Measurements from ENCODE around the gene KRTAP9-6. TPM values are rescaled to one million over a fixed set of nuclear protein-coding genes. Genes with fewer than 3 reads are reported as not detected.
A peak's percentile ranks its signal among the peaks of the same experiment; 100 is the strongest.

Gene KRTAP9-6
- total and polyA plus RNA-seq, 4 donors: not detected

- TF ChIP-seq CTCF (IDR thresholded peaks at IDR 0.05; ENCODE audit: control extremely low read depth, extremely low read depth): no peak
- Histone ChIP-seq H3K27ac (ENCODE audit: low read depth in 1 of 2, low read length in 1 of 2) (no peak overlapping the region), H3K9ac (ENCODE audit: insufficient read depth in 1 of 2, low read length in 2 of 2) (no peak overlapping the region), H3K36me3 (ENCODE audit: control insufficient read depth in 4 of 4, insufficient read depth in 4 of 4, low read length in 4 of 4) (no peaks in the 10 kb centered on the region), H3K4me1 (ENCODE audit: control insufficient read depth in 5 of 5, insufficient read depth in 5 of 5, low read length in 5 of 5) (peaks cover 0 to 3% (median 0%) of the 10 kb centered on the region in 5 donors), H3K9me3 (ENCODE audit: control insufficient read depth in 4 of 4, insufficient read depth in 3 of 4, low read length in 3 of 4) (no peaks in the 10 kb centered on the region), H3K4me3 (no peak overlapping the region), H3K27me3 (ENCODE audit: control insufficient read depth in 3 of 3, insufficient read depth in 3 of 3, low read length in 2 of 3) (peaks cover 0 to 3% (median 3%) of the 10 kb centered on the region in 3 donors)
- DNase-seq: no peak
- 64 to 72% methylated on average over 3 of the region's 3 CpGs for WGBS, 2 donors
- ATAC-seq (ENCODE audit: insufficient read depth, low FRiP score): no peak
Observed at GRCh38 chr17:41287050-41287449, 21.9 kb downstream of the KRTAP9-6 start.

GRCh38 chr17:41294016-41294415 is 28.8 kb downstream of the KRTAP9-6 start:
- no peak overlapping the region for H3K9ac ChIP-seq (ENCODE audit: insufficient read depth in 1 of 2, low read length in 2 of 2)
- H3K4me1 ChIP-seq (ENCODE audit: control insufficient read depth in 5 of 5, insufficient read depth in 5 of 5, low read length in 5 of 5): peaks cover 0 to 2% (median 0%) of the 10 kb centered on the region in 5 donors
- DNase-seq: no peak
- no peak for ATAC-seq (ENCODE audit: insufficient read depth, low FRiP score)
- no peak overlapping the region for H3K27ac ChIP-seq (ENCODE audit: low read depth in 1 of 2, low read length in 1 of 2)
- no peaks in the 10 kb centered on the region for H3K27me3 ChIP-seq (ENCODE audit: control insufficient read depth in 3 of 3, insufficient read depth in 3 of 3, low read length in 2 of 3)
- no peak overlapping the region for H3K4me3 ChIP-seq
- WGBS, 2 donors: 78 to 90% methylated on average over 1 of the region's 1 CpG
- TF ChIP-seq CTCF (IDR thresholded peaks at IDR 0.05; ENCODE audit: control extremely low read depth, extremely low read depth): no peak
- H3K9me3 ChIP-seq (ENCODE audit: control insufficient read depth in 4 of 4, insufficient read depth in 3 of 4, low read length in 3 of 4): no peaks in the 10 kb centered on the region
- H3K36me3 ChIP-seq (ENCODE audit: control insufficient read depth in 4 of 4, insufficient read depth in 4 of 4, low read length in 4 of 4): no peaks in the 10 kb centered on the region

- Histone ChIP-seq H3K4me1 (ENCODE audit: control insufficient read depth in 5 of 5, insufficient read depth in 5 of 5, low read length in 5 of 5) (peaks cover 0 to 2% (median 0%) of the 10 kb centered on the region in 5 donors), H3K9ac (ENCODE audit: insufficient read depth in 1 of 2, low read length in 2 of 2) (no peak overlapping the region), H3K27me3 (ENCODE audit: control insufficient read depth in 3 of 3, insufficient read depth in 3 of 3, low read length in 2 of 3) (no peaks in the 10 kb centered on the region), H3K27ac (ENCODE audit: low read depth in 1 of 2, low read length in 1 of 2) (no peak overlapping the region), H3K9me3 (ENCODE audit: control insufficient read depth in 4 of 4, insufficient read depth in 3 of 4, low read length in 3 of 4) (no peaks in the 10 kb centered on the region), H3K4me3 (no peak overlapping the region), H3K36me3 (ENCODE audit: control insufficient read depth in 4 of 4, insufficient read depth in 4 of 4, low read length in 4 of 4) (no peaks in the 10 kb centered on the region)
- no peak for TF ChIP-seq CTCF (IDR thresholded peaks at IDR 0.05; ENCODE audit: control extremely low read depth, extremely low read depth)
- ATAC-seq (ENCODE audit: insufficient read depth, low FRiP score) (no peak), DNase-seq (peak in 2 of 3 donors; percentile 62 to 76)
- WGBS, 2 donors: 60 to 74% methylated on average over 1 of the region's 1 CpG
Observed at GRCh38 chr17:41296846-41297245, 31.7 kb downstream of the KRTAP9-6 start.
